Ovary (tissue), 3 donors: ENCODE results near the gene TXNDC15.
"Not testable (repeated sequence)": the region's sequence is repeated elsewhere in the genome, so short reads cannot be mapped to it uniquely, and the experiment has no call there.

Experiments used
- CTCF ChIP-seq, 3 donors: fragments of 450-650 bp in 2 of 3; fragments of 200-600 bp in 1 of 3; IDR thresholded peaks; one replicate each; pipeline versions ENCODE4 v1.5.1 to v1.8.0; 2016 to 2022; ENCODE audit warnings: antibody characterized with exemption in 3 of 3, mild to moderate bottlenecking in 1 of 3
- EP300 ChIP-seq: sonication (generic); formaldehyde crosslinking; IDR thresholded peaks from one replicate; pipeline ENCODE4 v1.6.1; 2017; ENCODE audit warnings: antibody characterized with exemption
- POLR2A ChIP-seq: fragments of 450-650 bp; IDR thresholded peaks from one replicate; pipeline ENCODE4 v1.6.1; 2017; ENCODE audit warnings: antibody characterized with exemption, mild to moderate bottlenecking, moderate library complexity
- donor health status: DM: no; HTN: no; CAD: no.

GRCh38 chr5:134910752-134911151, 36.6 kb downstream of the TXNDC15 start:
- not testable (repeated sequence) for TF ChIP-seq CTCF (IDR thresholded peaks at IDR 0.05); EP300; POLR2A
